Measurements from ENCODE around the gene HNRNPM.

HNRNPM gene

DNA sequence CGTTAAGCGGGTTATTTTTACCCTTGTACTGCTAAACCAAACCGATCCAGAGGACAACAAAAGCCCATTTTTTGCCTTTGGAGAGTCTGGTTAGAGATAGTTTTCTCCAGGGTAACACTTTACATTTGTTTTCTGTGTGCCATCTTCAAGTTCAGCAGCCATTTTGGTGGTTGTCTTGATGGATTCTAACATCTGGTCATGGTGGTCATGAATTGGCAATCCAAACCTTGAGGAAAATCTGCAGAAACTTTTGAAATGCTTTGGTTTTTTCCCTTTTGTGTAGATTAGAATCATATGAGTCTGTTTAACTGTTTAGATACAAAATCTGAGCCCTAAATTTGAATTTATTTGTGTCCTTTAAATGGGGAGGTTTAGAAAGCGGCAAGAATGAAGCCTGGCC lies 16.6 kb downstream of the HNRNPM start:
- no peak for DNase-seq

- DNase-seq: no peak
Observed at GRCh38 chr19:8461891-8462290, 17.1 kb downstream of the HNRNPM start.

DNA sequence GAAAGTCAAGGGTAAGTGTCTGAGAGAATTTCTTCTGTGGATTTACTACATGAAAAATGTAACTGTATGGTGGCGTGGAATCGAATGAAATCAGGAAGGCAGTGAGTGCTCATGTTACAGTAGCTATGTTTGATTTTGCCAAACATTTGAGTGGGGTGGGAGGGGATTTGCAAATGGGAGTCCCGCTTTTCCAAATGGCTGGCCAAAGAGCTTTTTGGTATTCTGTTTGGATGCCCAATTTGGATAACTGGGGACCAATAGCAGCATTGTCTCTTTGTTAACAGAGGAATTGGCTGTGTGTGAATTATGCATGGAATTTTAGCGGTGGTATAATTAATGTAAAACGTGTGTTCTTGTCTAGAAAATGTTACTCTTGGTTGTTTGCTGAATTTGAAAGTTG lies 17.8 kb downstream of the HNRNPM start:
- DNase-seq: no peak

- no peak for DNase-seq
Observed at GRCh38 chr19:8463365-8463764, 18.6 kb downstream of the HNRNPM start.

- no peak for DNase-seq
Observed at GRCh38 chr19:8466018-8466417, 21.2 kb downstream of the HNRNPM start.

DNA sequence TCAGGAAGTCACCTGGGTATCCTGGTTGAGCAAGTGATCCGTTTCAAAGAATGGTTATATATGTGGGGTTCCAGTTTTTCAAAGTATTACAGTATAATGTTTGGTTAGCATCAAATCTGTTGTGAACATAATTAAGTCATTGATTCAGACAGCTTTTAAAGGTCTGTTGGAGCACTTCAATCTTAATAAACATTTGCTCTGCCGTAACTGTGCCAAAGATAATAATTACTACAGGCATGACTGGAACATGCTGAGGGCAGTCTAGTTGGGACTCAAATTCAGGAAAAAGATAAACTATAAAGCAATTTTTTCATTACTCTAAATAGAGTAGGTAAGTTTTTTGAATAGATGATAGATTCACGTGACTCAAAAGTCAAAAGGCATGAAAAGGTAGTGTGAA lies 23.3 kb downstream of the HNRNPM start:
- DNase-seq: no peak

GRCh38 chr19:8468761-8469373 lies 24.1 kb downstream of the HNRNPM start:
- DNase-seq: no peak

DNA sequence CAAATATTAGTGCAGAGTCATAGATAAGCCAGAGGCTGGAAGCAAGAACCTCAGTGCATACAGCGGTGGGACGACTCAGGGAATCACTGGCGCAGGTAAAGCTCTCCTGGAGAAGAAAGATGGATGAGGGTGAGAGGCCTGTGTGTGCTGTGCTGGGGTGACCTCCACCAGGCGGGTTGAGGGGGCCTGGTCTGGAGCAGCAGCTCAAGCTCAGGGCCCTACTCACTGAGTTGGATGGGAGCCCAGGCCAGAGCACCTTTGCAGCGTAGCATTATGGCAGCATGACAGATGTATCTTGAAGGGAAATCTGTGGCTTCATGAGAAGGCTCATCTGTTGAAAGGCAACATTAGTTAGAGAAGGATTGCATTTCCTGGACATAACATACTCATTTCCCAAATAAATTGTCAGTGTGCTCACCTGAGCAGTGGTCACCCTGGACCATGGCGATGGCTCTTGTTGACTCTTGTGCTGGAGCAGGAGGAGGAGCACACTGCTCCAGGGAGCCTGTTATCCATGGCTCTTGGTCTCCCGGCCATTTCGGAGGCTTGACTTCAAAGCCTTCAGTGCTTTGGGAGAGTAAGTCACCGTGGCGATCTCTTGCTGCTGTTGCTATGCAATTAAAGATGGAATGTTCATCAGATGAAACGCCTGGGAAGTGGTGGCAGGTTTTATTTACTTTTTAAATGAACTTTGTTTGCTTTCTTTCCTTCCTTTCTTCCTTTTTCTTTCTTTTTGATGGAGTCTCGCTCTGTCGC lies 25.0 kb downstream of the HNRNPM start:
- DNase-seq: no peak

DNA sequence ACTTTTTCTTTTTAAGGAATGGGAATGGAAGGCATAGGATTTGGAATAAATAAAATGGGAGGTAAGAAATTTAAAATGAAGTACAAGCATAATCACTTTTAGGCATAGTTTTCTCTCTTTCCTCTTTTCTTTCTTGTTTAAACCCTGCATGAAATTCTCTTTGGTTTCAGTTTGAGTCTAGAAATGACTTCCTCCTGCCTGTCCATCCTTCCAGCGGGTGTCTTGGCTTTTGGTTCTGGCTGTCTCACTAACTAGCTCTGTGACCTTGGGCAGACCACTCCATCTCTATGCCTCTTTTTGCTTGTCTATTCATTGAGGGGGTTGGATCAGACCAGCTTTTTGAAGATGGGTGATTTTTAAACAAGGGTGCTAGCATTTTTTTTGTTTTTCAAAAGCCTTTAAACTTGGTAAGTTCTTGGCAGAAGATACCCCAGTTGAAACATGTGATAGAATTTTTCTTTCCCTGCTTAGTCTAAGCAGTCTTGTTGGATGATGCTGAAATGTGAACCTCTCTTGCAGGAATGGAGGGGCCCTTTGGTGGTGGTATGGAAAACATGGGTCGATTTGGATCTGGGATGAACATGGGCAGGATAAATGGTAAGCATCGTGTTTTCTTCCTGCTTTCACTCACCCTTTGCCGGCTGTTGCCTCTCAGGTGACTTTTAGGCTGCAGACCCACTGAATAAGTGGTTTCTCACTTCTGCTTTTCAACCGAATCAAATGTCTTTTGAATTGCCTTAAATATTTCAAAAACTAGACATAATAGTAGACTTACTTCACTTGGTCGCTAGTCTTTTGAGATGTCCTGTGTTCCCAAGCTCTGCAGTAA lies 29.1 kb downstream of the HNRNPM start:
- DNase-seq: no peak

- no peak for DNase-seq
Observed at GRCh38 chr19:8475005-8475404, 30.2 kb downstream of the HNRNPM start.

GRCh38 chr19:8476524-8476923 lies 31.7 kb downstream of the HNRNPM start:
- DNase-seq: no peak

DNA sequence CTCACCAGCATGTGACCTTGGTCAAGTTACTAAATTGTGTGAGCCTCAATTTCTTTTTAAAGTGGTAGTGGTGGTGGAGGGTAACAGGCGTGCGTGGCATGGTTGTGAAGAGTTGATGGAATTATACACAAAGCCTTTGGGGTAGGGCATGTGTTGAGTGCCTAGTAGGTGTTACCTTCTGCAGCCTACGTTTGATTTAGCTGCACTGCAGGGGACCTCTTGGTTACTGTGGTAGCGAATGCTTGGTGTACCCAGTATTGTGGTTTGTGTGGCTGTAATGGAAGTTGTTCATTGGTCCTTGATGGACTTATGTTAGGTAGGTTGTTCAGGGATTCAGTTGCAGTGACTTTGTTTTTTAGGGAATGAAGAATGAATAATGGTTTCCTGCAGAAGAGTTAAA lies 33.1 kb downstream of the HNRNPM start:
- DNase-seq: no peak

DNA sequence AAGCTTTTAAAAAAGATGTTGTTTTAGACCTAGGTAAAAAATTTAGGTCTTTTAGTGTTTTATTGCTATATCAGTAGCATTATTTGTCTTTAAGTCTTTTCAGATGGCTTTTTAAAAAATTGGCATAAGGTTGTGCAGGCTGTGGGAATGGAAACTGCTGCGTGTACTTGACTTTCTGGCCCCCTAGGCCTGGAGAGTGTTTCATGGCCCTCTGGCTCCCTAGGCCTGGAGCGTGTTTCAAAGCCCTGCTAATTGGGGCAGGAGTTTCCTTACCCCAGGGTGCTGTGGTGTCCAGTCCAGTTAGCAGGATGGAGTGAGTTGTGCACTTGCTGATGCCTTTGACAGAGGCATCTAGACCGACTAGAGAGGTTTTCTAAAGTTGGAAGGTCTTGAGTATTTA lies 33.8 kb downstream of the HNRNPM start:
- DNase-seq: no peak

GRCh38 chr19:8481201-8481600 lies 36.4 kb downstream of the HNRNPM start:
- no peak for DNase-seq

GRCh38 chr19:8481616-8482015 lies 36.8 kb downstream of the HNRNPM start:
- no peak for DNase-seq

GRCh38 chr19:8482696-8483095 lies 37.9 kb downstream of the HNRNPM start:
- no peak for DNase-seq

GRCh38 chr19:8483165-8483564 lies 38.4 kb downstream of the HNRNPM start:
- no peak for DNase-seq

DNA sequence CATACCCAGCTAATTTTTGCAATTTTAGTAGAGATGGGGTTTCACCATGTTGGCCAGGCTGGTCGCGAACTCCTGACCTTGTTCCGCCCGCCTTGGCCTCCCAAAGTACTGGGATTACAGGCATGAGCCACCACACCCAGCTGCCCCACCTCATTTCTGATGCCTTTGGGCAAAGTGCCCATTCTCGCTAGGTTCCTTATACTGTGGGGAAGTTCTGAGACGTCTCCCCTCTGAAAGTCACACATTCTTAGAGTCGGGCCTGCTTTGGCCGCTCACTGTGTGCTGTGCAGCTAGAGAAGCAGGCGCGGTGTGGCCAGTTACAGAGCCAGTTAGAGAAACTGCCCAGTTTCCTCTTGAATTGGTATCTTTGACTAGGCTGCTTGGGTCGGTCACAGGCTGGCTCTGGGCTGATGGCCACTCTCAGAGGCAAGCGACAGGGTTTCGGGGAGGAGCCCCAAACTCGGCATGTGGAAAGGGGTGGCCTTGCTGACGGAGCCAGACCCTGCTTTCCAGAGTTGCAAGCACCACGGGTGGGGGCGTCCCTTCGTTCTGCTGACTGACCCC lies 39.6 kb downstream of the HNRNPM start:
- no peak for DNase-seq

DNA sequence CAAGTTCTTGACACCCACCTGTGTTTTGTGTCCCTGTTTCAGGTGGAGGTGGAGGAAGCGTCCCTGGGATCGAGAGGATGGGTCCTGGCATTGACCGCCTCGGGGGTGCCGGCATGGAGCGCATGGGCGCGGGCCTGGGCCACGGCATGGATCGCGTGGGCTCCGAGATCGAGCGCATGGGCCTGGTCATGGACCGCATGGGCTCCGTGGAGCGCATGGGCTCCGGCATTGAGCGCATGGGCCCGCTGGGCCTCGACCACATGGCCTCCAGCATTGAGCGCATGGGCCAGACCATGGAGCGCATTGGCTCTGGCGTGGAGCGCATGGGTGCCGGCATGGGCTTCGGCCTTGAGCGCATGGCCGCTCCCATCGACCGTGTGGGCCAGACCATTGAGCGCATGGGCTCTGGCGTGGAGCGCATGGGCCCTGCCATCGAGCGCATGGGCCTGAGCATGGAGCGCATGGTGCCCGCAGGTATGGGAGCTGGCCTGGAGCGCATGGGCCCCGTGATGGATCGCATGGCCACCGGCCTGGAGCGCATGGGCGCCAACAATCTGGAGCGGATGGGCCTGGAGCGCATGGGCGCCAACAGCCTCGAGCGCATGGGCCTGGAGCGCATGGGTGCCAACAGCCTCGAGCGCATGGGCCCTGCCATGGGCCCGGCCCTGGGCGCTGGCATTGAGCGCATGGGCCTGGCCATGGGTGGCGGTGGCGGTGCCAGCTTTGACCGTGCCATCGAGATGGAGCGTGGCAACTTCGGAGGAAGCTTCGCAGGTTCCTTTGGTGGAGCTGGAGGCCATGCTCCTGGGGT lies 41.0 kb downstream of the HNRNPM start:
- no peak for DNase-seq

- no peak for DNase-seq
Observed at GRCh38 chr19:8486661-8487136, 41.9 kb downstream of the HNRNPM start.

DNA sequence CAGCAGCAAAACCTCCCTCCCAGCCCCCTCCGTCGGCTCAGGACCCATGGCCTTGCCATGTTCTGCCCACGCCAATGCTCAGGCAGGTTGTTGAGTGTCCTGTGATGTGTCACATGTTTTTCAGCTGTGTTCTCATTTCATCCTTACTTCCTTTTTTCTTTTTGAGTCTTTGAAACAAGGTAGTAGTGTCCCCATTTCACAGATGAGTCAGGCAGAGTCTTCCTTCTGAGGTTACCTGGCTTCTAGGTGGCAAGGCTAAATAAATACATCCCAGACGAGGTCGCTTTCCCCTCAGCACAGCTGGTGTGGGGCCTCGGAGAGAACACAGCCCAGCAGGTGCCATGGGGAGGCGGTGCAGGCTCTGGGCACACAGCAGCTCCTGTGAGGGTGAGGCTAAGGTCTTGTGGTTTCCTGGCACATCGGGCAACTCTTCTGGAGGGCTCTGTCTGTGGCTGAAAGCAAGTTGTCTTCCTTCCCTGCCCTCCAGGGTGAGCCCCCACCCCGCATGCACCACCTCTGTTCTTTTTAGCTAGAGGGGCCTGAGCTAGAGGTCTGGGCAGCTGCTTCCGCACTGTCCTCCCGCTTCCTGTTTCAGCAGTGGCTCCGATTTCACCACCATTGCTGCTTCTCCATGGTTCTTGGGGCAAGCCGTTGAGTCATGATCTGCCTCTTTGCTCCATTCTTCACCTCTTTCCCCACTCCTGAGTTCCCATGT lies 42.5 kb downstream of the HNRNPM start:
- no peak for DNase-seq

DNA sequence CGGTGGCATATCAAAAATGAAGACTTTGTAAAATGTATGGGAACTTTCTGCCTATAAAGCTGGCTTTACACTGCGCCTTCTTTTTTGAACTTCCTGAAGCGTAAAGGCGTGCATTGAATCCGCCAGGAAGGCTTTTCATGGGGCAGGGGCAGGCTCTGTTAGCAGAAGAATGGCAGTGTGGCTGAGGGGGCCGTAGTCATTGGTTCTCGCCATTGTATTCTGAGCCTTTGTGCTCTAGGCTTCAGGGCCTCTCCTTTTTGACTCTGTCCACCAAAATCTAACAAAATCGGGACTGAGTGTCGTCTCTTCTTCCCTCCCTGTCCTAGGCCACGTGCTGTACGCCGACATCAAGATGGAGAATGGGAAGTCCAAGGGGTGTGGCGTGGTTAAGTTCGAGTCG lies 43.6 kb downstream of the HNRNPM start:
- no peak for DNase-seq

All from islet precursor cell (in vitro differentiated cells).